Stimulated activated CD4-positive, alpha-beta T cell treated with anti-CD3 and anti-CD28 coated beads, Interleukin-1b, Interleukin-23, amount 100 ng/mL, for 1 hour (primary cell): ENCODE data around the gene TAOK3.
"Not testable (repeated sequence)": the region's sequence is repeated elsewhere in the genome, so short reads cannot be mapped to it uniquely, and the experiment has no call there.

Source experiments
- DNase-seq, 2 donors: peaks; one replicate each; pipeline ENCODE4 v3.0.0-alpha.2; 2020; ENCODE audit warnings: low read depth in 2 of 2

Gene TAOK3

DNA sequence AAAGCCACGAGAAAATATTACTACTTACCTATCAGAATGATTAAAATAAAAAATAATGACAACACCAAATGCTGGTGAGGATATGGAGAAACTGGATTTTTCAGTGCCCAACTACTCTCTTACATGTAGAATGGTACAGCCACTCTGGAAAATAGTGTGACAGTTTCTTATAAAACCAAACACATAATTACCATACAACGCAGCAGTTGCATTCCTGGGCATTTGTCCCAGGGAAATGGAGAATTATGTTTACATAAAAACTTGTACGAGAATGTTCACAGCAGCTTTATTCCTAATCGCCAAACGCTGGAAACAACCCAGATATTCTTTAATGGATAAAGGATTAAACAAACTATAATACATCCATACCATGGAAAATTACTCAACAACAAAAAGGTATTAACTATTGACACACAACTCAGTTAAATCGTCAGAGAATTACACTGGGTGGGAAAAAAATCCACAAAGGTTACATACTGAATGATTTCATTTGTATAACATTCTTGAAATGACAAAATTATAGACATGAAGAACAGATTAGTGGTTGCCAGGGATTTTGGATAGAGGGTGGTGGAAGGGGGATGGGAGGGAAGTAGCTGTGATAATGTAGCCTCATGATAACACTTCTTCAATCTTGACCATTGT lies 35.4 kb downstream of the TAOK3 start:
- no peak for DNase-seq

- DNase-seq, result no peak
Measured at GRCh38 chr12:118336123-118336522, 36.6 kb downstream of the TAOK3 start.

- DNase-seq, result no peak
Measured at GRCh38 chr12:118334939-118335567, 37.7 kb downstream of the TAOK3 start.

GRCh38 chr12:118334241-118334640 lies 38.5 kb downstream of the TAOK3 start:
- DNase-seq, result no peak

DNA sequence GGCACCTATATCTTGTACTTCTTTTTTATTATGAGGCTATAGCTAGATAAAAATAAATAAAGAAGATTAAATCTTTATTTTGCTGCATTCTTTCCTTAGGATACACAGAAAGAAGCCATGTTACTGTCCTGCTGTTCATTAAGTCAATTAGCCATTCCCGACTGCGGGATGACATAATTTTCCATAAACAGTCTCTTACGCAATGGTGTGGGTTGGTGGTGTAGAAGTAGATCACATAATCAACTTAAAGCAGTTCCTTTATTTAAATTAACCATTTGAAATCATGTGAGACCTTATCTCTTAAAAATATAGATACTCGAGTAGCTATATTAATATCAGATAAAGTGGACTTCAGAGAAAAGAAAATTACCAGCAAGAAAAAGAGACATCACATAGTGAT lies 40.2 kb downstream of the TAOK3 start:
- no peak for DNase-seq

- no peak for DNase-seq
Measured at GRCh38 chr12:118330421-118331018, 42.2 kb downstream of the TAOK3 start.

DNA sequence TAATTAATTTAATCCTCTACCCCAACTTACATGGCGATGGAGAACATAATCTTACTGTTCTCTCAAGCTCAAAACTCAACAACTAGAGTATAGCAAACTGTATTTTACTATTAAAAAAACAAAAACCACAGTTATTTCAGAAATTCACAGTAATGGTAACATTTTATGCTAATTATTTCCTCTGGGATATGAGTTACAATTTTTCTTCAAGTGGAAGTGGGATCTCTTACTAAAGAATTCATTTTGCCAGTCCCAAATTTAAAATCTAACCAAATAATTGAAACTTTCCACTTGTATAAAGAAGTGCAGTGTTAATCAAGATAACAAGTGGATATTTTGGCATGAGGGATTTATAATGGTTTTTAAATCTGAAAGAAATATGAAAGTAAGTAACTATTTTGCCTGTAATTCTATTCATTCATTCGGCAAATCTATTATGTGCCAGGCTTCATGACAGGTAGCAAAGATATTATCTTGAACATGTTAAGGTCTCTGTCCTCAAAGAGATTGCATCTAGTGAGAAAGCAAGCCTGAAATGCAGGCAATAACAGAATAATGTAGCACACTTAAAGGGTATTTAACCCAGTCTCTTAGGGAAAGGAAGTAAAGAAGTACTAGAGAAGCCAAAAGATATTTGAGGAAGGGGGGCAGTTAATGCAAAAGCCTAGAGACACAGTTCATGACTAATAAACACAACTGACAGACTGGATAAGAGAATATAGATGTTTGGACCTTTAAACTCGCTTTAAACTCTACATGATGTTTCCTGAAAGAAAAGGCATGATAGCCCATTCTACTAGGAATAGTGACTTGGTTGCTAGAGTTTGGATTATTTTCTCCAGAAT lies 44.0 kb downstream of the TAOK3 start:
- DNase-seq, result no peak

GRCh38 chr12:118327391-118327790 lies 45.3 kb downstream of the TAOK3 start:
- DNase-seq, result no peak

DNA sequence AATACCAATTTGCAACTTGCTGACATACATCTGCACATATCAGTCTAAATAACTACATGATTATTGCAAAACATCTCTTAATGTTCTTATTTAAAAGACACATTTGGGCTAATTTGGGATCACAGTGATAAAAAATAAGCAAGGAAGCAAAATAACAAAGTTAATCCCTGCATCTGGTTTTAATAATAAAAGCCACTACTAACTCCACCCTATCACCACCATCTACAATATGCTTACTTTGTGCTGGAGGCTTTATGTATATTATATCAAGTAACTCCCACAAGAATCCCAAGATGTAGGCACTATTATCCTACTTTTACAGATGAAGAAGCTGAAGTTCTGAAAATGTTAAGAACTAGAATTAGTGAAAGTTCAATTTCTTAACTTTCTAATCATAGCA lies 45.7 kb downstream of the TAOK3 start:
- no peak for DNase-seq

- DNase-seq, result no peak
Measured at GRCh38 chr12:118325081-118325480, 47.6 kb downstream of the TAOK3 start.

GRCh38 chr12:118319627-118320026 lies 53.1 kb downstream of the TAOK3 start:
- no peak for DNase-seq

DNA sequence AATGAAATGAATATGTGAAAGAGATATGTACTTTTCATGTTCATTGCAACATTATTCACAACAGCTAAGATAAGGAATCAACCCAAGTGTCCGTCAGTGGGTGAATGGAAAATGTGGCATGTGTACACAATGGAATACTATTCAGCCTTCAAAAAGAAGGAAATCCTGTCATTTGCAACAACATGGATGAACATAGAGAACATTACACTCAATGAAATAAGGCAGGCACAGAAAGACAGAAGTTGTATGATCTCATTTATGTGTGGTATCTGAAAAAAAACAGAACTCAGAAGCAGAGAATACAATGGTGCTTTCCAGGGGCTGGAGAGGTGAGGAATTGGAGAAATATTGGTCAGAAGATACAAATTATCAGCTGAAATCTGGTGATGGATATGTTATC lies 54.0 kb downstream of the TAOK3 start:
- DNase-seq, result no peak

- no peak for DNase-seq
Measured at GRCh38 chr12:118317729-118318128, 55.0 kb downstream of the TAOK3 start.

DNA sequence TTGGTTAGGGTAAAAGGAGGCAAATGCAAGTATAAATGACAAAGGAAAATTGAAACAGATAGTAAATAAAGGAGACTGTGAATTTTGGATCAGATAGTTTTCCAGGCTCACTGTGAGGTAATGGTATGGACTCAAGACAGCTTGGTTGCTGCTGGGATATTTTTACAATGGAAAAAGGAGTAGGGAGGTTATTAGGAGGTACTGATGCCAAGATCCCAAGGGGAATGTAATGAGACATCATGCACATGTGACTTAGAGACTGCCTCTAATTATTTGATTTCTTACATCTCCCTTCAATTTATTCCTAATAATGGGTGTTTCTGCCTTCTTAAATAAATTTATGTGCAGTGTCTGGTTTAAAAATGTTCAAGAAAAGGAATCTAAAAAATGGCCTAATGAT lies 56.9 kb downstream of the TAOK3 start:
- no peak for DNase-seq

DNA sequence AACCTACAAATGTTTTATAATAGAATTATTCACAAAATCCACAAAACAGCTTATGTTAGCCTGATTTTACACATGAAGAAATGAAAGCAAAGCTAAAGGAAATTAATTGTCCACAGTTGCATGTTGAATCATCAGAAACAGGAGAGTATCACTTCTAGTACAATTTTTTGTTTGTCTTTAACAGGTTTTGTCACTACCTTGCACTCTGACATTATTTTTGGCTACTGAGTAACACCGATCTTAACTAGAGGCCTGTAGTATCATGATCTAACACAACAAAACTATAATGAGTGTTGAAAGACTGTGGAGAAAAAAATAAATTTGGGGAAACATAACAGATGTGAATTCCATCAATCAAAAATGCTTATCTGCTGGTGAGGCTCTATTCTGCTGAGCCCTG lies 60.1 kb downstream of the TAOK3 start:
- DNase-seq, result no peak

DNA sequence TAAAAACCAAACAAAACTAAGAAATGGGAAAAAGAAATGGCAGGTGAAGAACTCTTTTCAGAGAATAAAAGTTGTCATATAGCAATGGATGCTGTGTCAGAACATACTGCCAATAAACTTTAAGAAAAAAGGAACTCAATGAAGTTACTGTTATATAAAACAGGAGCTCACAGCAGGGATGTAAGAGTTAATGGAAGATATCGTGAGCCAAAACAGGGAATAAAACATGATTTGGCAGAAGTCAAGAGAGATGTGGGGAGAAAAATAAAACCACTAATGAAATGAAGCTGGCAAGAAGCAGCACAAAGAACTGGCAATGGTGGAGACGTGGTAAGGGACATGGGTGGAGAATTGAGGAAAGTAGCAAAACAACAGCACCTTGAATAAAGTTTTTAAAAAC lies 61.0 kb downstream of the TAOK3 start:
- DNase-seq, result no peak

DNA sequence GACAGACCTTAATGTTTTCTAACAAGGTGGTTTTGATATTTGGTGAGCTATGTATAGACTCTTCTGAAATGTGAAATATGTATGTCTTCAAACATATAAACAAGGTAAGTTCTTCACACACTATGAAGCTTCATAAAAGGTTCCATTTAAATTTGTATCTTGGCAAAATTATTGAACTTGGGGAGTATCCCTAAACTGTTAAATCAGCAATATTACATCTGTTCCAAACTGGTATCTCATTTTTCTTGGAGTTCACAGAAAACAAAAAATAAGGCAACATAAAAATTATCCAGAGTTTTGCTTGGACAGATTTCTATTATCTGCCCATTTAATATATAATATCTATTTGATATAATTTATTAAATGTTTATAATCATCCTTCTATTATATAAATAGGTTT lies 62.4 kb downstream of the TAOK3 start:
- DNase-seq, result no peak

DNA sequence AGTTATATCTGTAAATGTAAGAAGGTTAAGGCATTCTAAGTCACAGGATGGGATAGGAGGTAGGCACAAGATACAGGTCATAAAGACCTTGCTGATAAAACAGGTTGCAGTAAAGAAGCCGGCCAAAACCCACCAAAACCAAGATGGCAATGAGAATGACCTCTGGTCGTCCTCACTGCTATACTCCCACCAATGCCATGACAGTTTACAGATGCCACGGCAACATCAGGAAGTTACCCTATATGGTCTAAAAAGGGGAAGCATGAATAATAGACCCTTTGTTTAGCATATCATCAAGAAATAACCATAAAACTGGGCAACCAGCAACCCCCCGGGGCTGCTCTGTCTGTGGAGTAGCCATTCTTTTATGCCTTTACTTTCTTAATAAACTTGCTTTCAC lies 64.7 kb downstream of the TAOK3 start:
- not testable (repeated sequence) for DNase-seq

DNA sequence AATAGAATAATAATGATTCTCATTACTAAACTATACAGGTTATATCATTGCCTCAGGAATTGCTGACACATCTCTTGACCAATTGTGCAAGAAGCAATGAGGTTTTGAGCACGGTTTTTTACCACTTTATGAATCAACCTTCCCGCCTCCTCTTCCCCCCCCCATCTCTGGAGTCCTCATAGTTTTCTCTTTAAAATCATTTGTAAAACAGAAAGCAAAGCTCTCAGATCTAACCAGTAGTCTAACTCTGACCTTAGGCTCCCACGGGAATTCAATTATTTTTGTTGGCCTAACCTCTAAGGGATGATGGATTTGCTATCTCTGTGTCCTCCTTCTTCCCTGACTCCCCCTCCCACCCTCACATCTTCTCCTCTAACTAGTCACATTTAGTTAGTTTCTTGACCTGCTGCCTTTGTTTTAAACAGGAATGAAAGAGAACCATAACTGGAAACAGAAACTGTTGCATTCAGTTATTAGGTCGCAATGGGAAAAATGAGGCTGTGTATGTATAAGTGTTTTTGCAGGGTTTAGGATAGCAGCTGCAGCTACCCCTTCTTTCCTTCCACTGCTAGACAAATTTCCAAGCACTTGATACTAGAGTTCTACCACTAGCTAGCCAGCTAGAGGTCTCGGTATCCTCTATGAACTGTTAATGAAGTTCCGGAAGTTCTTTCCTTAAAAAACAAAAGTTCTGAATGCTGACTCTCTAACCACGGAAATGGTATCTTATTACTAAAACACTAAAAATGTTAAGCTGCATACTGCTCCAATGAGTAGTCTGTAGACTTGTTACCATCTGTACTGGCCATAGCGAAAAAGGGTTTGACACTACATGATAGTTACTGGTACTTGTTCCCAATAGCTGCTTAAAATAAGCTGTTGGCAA lies 65.4 kb downstream of the TAOK3 start:
- DNase-seq, result peak in 1 of 2 donors; percentile 12

GRCh38 chr12:118304093-118304492 lies 68.6 kb downstream of the TAOK3 start:
- no peak for DNase-seq

DNA sequence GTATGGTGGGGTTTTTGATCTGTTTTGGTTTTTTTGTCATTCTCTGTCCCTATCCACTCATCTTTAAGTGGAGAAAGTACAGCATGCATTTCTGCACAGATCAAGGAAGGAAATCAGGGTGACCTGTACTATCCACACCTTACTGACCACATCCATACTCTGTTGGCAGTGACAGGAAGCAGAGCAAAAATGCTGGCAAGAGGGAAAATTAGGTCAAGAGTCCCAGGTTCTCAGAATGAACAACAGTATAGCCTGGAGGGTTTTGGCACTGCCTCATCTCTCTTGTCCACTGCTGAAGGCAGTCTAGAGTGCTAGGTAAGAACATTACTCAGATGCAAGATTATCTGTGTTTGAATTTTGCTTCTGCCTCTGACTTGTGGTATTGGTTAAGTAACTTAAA lies 70.7 kb downstream of the TAOK3 start:
- no peak for DNase-seq
